Left forelimb (tissue), 1 donor: ENCODE measurements around the gene PBX2.
"Not testable (repeated sequence)": the region's sequence is repeated elsewhere in the genome, so short reads cannot be mapped to it uniquely, and the experiment has no call there.

Experiments
- DNase-seq: peaks from one replicate; pipeline ENCODE4 v3.0.0-alpha.2; 2018; ENCODE audit warnings: low spot score

PBX2 gene

GRCh38 chr6:32149092-32149755 lies 40.8 kb downstream of the PBX2 start:
- DNase-seq = no peak

GRCh38 chr6:32148289-32149091 lies 41.5 kb downstream of the PBX2 start:
- DNase-seq = no peak

- no peak for DNase-seq
These were observed 42.4 kb downstream of the PBX2 start for GRCh38 chr6:32147401-32148132.

DNA sequence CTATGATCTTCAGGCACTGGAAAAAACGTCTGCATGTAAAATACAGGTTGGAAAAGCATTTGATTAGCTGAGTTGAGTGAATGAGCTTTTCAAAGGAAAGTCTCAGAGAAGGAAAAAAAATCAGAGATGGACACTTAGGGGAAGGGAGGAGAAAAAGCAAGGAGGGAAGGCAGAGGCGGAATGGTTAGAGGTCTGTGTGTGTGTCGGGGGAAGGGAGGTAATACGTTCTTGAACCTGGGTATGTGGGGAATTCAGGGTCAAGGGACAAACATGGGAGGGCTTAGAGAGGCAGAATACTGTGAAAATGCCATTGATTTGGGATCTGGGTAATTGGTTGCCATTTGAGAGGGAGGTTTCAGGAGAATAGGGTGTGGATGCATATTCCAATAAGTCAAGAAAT lies 43.3 kb downstream of the PBX2 start:
- no peak for DNase-seq

DNA sequence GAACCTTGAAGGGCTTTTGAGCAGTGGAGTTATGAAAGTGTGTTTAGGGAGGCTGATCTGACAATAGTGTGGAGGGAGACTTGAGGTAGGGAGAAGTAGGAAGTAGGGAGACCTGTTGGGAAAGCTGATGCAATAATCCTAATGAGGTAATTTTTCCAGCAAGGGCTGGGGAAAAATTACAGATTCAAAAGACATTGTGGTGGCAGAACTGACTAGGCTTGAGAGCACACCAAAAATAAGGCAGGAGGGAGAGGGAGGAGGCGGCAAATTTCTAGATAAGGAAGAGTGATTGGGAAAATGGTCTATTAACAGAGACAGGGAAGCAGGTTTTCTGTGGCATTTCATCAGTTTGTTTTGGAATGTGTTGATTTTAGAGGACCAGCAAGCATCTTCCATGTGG lies 43.7 kb downstream of the PBX2 start:
- DNase-seq = no peak

DNA sequence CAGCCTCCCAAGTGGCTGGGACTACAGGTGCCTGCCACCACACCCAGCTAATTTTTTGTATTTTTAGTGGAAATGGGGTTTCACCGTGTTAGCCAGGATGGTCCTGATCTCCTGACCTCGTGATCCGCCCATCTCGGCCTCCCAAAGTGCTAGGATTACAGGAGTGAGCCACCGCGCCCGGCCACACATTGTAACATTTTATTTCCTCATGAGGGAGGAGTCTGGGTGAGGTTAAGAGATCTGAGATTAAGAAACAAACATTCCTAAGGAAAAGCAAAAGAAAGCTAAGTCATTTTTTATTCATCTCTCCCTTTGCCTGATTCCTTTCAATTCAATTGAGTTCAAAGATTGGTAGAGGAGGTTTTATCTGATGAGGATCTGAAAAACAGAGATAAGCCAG lies 45.8 kb downstream of the PBX2 start:
- not testable (repeated sequence) for DNase-seq

- DNase-seq = no peak
These were observed 49.5 kb downstream of the PBX2 start for GRCh38 chr6:32140420-32141046.

GRCh38 chr6:32139590-32139989 lies 50.4 kb downstream of the PBX2 start:
- no peak for DNase-seq

DNA sequence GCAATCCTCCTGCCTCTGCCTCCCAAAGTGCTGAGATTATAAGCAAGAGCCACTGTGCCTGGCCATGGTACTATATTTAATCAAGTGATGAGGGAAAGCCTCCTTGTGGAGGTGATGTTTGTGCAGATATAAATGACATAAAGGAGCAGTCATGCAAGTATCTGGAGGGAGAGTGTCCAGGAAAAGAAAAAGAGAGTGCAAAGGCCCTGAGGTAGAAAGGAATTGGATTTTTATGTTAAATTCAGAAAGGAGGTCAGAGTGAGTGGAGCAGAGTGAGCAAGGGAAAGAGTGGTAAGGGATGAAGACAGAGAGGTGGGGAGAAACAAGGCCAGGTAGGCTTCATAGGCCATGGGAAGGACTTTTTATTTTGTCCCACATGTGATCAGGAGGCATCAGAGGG lies 52.5 kb downstream of the PBX2 start:
- no peak for DNase-seq
